Esophagus muscularis mucosa (tissue), 4 donors: ENCODE results near the gene FTO. TPM values are rescaled to one million over a fixed set of nuclear protein-coding genes. Genes with fewer than 3 reads are reported as not detected.

Experiments used
- DNase-seq: peaks from one replicate; pipeline ENCODE4 v3.0.0-alpha.2; 2017; ENCODE audit errors: extremely low spot score
- H3K27ac ChIP-seq, 4 donors: fragments of 200-600 bp; sonication (generic); replicated peaks in 1 of 4; 1 replicate in 3 of 4; 2 replicates in 1 of 4; pipeline ENCODE4 v1.5.1; 2016 to 2019; ENCODE audit warnings: mild to moderate bottlenecking in 1 of 4
- H3K27me3 ChIP-seq, 4 donors: fragments of 200-600 bp; sonication (generic); one replicate each; pipeline versions ENCODE4 v1.5.1 to v1.6.0; 2016 to 2019
- H3K36me3 ChIP-seq, 4 donors: fragments of 200-600 bp; sonication (generic); one replicate each; pipeline ENCODE4 v1.5.1; 2016 to 2019
- H3K4me1 ChIP-seq, 4 donors: fragments of 200-600 bp; sonication (generic); one replicate each; pipeline ENCODE4 v1.5.1; 2016 to 2019
- H3K4me3 ChIP-seq, 4 donors: fragments of 200-600 bp; sonication (generic); 1 replicate in 2 of 4; 2 replicates in 2 of 4; pipeline ENCODE4 v1.5.1; 2016 to 2019; ENCODE audit warnings: mild to moderate bottlenecking in 4 of 4, moderate library complexity in 1 of 4
- H3K9me3 ChIP-seq, 4 donors: fragments of 200-600 bp; sonication (generic); 1 replicate in 3 of 4; 2 replicates in 1 of 4; pipeline ENCODE4 v1.5.1; 2016 to 2019
- CTCF ChIP-seq, 3 experiments: fragments of 200-600 bp in 2 of 3; fragments of 450-650 bp in 1 of 3; sonication (generic) in 2 of 3; IDR thresholded peaks; one replicate each; pipeline ENCODE4 v1.5.1; 2017 to 2019; ENCODE audit warnings: antibody characterized with exemption in 3 of 3, mild to moderate bottlenecking in 2 of 3, moderate library complexity in 1 of 3
- EP300 ChIP-seq: sonication (generic); formaldehyde crosslinking; IDR thresholded peaks from one replicate; pipeline ENCODE4 v1.6.1; 2017; ENCODE audit warnings: antibody characterized with exemption
- POLR2A ChIP-seq: fragments of 450-650 bp; IDR thresholded peaks from one replicate; pipeline ENCODE4 v1.6.1; 2017; ENCODE audit warnings: antibody characterized with exemption, moderate library complexity, mild to moderate bottlenecking, low read depth
- POLR2AphosphoS5 ChIP-seq, 2 donors: sonication (generic); formaldehyde crosslinking; IDR thresholded peaks; one replicate each; pipeline ENCODE4 v1.6.1; 2017; ENCODE audit warnings: antibody characterized with exemption in 2 of 2
- WGBS: methylation state at CpG from one replicate; pipeline ENCODE4 v1.1.5; 2018; 5-methylcytosine and 5-hydroxymethylcytosine counted together
- intact Hi-C: fragments of 100-400 bp; cut with DNase I; formaldehyde crosslinking; loops from one replicate; pipeline ENCODE4 v1.15.1; 2023
- total RNA-seq, 4 donors: library from RNA; depleted of rRNA; stranded (reverse); fragments of >200 nt; gene quantifications; one replicate each; pipeline versions ENCODE4 v1.1.0 to v1.2.1, GENCODE V29; 2016

The FTO gene
- total RNA-seq, 4 donors from 2014 or later, result 101 to 121 (median 112) TPM

- Histone ChIP-seq H3K9me3 (no peaks in the 10 kb centered on the region), H3K4me1 (peaks cover 26 to 65% (median 42%) of the 10 kb centered on the region in 4 donors), H3K36me3 (no peaks in the 10 kb centered on the region), H3K27ac (no peak overlapping the region), H3K27me3 (no peaks in the 10 kb centered on the region), H3K4me3 (no peak overlapping the region)
- WGBS, result 49% methylated on average over 3 of the region's 3 CpGs
- no peak for TF ChIP-seq EP300
- intact Hi-C loops, result no loop called here
- no peak for DNase-seq
Observed at GRCh38 chr16:53713403-53714204, 9.6 kb downstream of the FTO start.

GRCh38 chr16:53714205-53715022 lies 10.5 kb downstream of the FTO start:
- no peak for DNase-seq
- no peaks in the 10 kb centered on the region for H3K9me3 ChIP-seq
- intact Hi-C loops, result no loop called here
- H3K4me3 ChIP-seq, result no peak overlapping the region
- H3K27me3 ChIP-seq, result no peaks in the 10 kb centered on the region
- no peaks in the 10 kb centered on the region for H3K36me3 ChIP-seq
- H3K4me1 ChIP-seq, result peaks cover 26 to 66% (median 42%) of the 10 kb centered on the region in 4 donors
- H3K27ac ChIP-seq, result no peak overlapping the region
- 59% methylated on average over 7 of the region's 7 CpGs for WGBS
- TF ChIP-seq EP300 (no peak), POLR2AphosphoS5 (IDR thresholded peaks at IDR 0.05) (no peak), POLR2A (no peak), CTCF (IDR thresholded peaks at IDR 0.05) (no peak)

- H3K4me1 ChIP-seq, result peaks cover 26 to 66% (median 42%) of the 10 kb centered on the region in 4 donors
- no peaks in the 10 kb centered on the region for H3K27me3 ChIP-seq
- WGBS, result 77% methylated on average over 2 of the region's 2 CpGs
- intact Hi-C loops, result no loop called here
- no peaks in the 10 kb centered on the region for H3K9me3 ChIP-seq
- H3K4me3 ChIP-seq, result no peak overlapping the region
- TF ChIP-seq EP300, result no peak
- H3K36me3 ChIP-seq, result no peaks in the 10 kb centered on the region
- no peak overlapping the region for H3K27ac ChIP-seq
- DNase-seq, result no peak
Observed at GRCh38 chr16:53715023-53715384, 11.0 kb downstream of the FTO start.

- WGBS, result 92% methylated on average over 3 of the region's 3 CpGs
- peaks cover 0 to 4% (median 0%) of the 10 kb centered on the region in 4 donors for H3K36me3 ChIP-seq
- peaks cover 18 to 50% (median 35%) of the 10 kb centered on the region in 4 donors for H3K4me1 ChIP-seq
- no peaks in the 10 kb centered on the region for H3K9me3 ChIP-seq
- no peak overlapping the region for H3K4me3 ChIP-seq
- intact Hi-C loops, result no loop called here
- DNase-seq, result no peak
- no peak overlapping the region for H3K27ac ChIP-seq
- no peaks in the 10 kb centered on the region for H3K27me3 ChIP-seq
- no peak for TF ChIP-seq EP300
- TF ChIP-seq POLR2AphosphoS5 (IDR thresholded peaks at IDR 0.05), result no peak
- TF ChIP-seq POLR2A, result no peak
- no peak for TF ChIP-seq CTCF (IDR thresholded peaks at IDR 0.05)
Observed at GRCh38 chr16:53717577-53717976, 13.6 kb downstream of the FTO start.

- 95% methylated on average over 5 of the region's 5 CpGs for WGBS
- intact Hi-C loops, result no loop called here
- Histone ChIP-seq H3K4me3 (no peak overlapping the region), H3K9me3 (no peaks in the 10 kb centered on the region), H3K27ac (no peak overlapping the region), H3K4me1 (peaks cover 0 to 16% (median 7%) of the 10 kb centered on the region in 4 donors), H3K27me3 (no peaks in the 10 kb centered on the region), H3K36me3 (peaks cover 0 to 4% (median 0%) of the 10 kb centered on the region in 4 donors)
- DNase-seq, result no peak
- TF ChIP-seq EP300 (no peak), POLR2AphosphoS5 (IDR thresholded peaks at IDR 0.05) (no peak), POLR2A (no peak), CTCF (IDR thresholded peaks at IDR 0.05) (no peak)
Observed at GRCh38 chr16:53721017-53721416, 17.1 kb downstream of the FTO start.
